ENCODE data around the gene RAPGEF4. TPM values are rescaled to one million over a fixed set of nuclear protein-coding genes. Genes with fewer than 3 reads are reported as not detected.

RAPGEF4 gene
- total and polyA plus RNA-seq, 8 donors: 3.6 to 23.7 (median 9.8) TPM; not detected in 1

DNA sequence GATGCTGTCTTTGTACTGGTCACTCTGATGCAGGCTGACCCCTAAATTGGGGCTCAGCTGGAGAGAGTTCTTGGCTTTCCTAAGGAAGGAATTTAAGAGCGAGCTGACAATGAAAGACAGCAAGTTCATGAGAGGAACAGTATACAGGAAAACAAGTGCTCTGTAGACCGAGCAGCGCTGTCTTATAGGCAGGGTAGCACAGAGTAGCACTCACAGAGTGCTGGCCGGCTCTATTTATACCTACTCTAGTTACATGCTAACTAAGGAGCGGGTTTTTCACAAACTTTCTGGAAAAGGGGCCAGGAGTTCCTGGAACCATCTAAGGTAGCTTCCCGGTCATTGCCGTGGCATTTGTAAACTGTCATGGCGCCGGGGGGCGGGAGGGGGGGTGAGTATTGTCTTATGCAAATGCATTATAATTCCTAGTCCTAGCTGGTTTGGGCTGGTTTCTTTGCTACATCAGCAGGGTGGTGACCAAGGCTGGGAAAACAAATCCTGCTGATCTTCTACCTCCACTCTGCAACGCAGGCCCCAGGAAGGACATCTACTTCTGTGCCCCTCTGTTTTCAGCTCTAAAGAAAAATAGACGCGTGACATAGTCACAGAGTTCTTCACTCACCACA is 308.4 kb downstream of the RAPGEF4 start:
- DNase-seq: no peak
- 87 to 97% (median 96%) methylated on average over 13 of the region's 13 CpGs for WGBS, 5 donors
- Histone ChIP-seq H3K4me3 (no peak overlapping the region), H3K4me1 (peaks cover 4 to 18% (median 7%) of the 10 kb centered on the region in 4 donors), H3K36me3 (no peaks in the 10 kb centered on the region), H3K27ac (no peak overlapping the region), H3K9me3 (no peaks in the 10 kb centered on the region), H3K27me3 (no peaks in the 10 kb centered on the region)
- intact Hi-C loops (cut with DNase I; ENCODE audit: low total_unique reads): no loop called here
- TF ChIP-seq POLR2AphosphoS5 (IDR thresholded peaks at IDR 0.05) (no peak), POLR2A (IDR thresholded peaks at IDR 0.05) (no peak), CTCF (IDR thresholded peaks at IDR 0.05) (no peak), EP300 (IDR thresholded peaks at IDR 0.05) (no peak)

- Histone ChIP-seq H3K27me3 (no peaks in the 10 kb centered on the region), H3K4me1 (peaks cover 4 to 23% (median 9%) of the 10 kb centered on the region in 4 donors), H3K27ac (no peak overlapping the region), H3K9me3 (no peaks in the 10 kb centered on the region), H3K36me3 (no peaks in the 10 kb centered on the region), H3K4me3 (no peak overlapping the region)
- TF ChIP-seq CTCF (IDR thresholded peaks at IDR 0.05): no peak
- TF ChIP-seq POLR2AphosphoS5 (IDR thresholded peaks at IDR 0.05): no peak
- no peak for TF ChIP-seq POLR2A (IDR thresholded peaks at IDR 0.05)
- no peak for TF ChIP-seq EP300 (IDR thresholded peaks at IDR 0.05)
- no peak for DNase-seq
- intact Hi-C loops (cut with DNase I; ENCODE audit: low total_unique reads): no loop called here
- WGBS, 5 donors: 80 to 93% (median 84%) methylated on average over 10 of the region's 10 CpGs
These were observed 309.0 kb downstream of the RAPGEF4 start for GRCh38 chr2:173044686-173045085.

GRCh38 chr2:173045181-173045580 is 309.5 kb downstream of the RAPGEF4 start:
- intact Hi-C loops (cut with DNase I; ENCODE audit: low total_unique reads): no loop called here

GRCh38 chr2:173048522-173048896 is 312.9 kb downstream of the RAPGEF4 start:
- intact Hi-C loops (cut with DNase I; ENCODE audit: low total_unique reads): no loop called here
- no peak for DNase-seq
- no peaks in the 10 kb centered on the region for H3K9me3 ChIP-seq
- peaks cover 7 to 30% (median 11%) of the 10 kb centered on the region in 4 donors for H3K4me1 ChIP-seq
- no peak overlapping the region for H3K4me3 ChIP-seq
- H3K36me3 ChIP-seq: no peaks in the 10 kb centered on the region
- 85 to 96% (median 95%) methylated on average over 3 of the region's 3 CpGs for whole genome bisulfite sequencing, 5 donors
- H3K27ac ChIP-seq: peak overlapping the region; percentile 56 to 81 (median 65)
- TF ChIP-seq POLR2AphosphoS5 (IDR thresholded peaks at IDR 0.05) (no peak), POLR2A (IDR thresholded peaks at IDR 0.05) (no peak), CTCF (IDR thresholded peaks at IDR 0.05) (no peak), EP300 (IDR thresholded peaks at IDR 0.05) (no peak)
- H3K27me3 ChIP-seq: no peaks in the 10 kb centered on the region

More at GRCh38 chr2:173045181-173045580, 309.5 kb downstream of the RAPGEF4 start:
- H3K4me3 ChIP-seq: no peak overlapping the region
- H3K27me3 ChIP-seq: no peaks in the 10 kb centered on the region
- no peak for DNase-seq
- peaks cover 5 to 28% (median 11%) of the 10 kb centered on the region in 4 donors for H3K4me1 ChIP-seq
- no peaks in the 10 kb centered on the region for H3K9me3 ChIP-seq
- no peaks in the 10 kb centered on the region for H3K36me3 ChIP-seq
- TF ChIP-seq CTCF (IDR thresholded peaks at IDR 0.05) (no peak), EP300 (IDR thresholded peaks at IDR 0.05) (no peak), POLR2A (IDR thresholded peaks at IDR 0.05) (no peak), POLR2AphosphoS5 (IDR thresholded peaks at IDR 0.05) (no peak)
- 76 to 87% (median 84%) methylated on average over 2 of the region's 2 CpGs for WGBS, 5 donors
- no peak overlapping the region for H3K27ac ChIP-seq

Data from stomach (tissue), 9 donors.